Trophoblast cell (in vitro differentiated cells and primary cell): Measurements from ENCODE around the gene DVL1.

Source experiments
- DNase-seq, 2 donors: peaks; one replicate each; pipeline ENCODE4 v3.0.0-alpha.2; 2016
- H2AFZ ChIP-seq: 2 replicates; pipeline ENCODE4 v1.6.1; 2013; ENCODE audit warnings: low read length, moderate library complexity, mild to moderate bottlenecking; ENCODE audit not compliant: insufficient read depth, poor library complexity
- H2AK5ac ChIP-seq: 2 replicates; pipeline ENCODE4 v1.6.1; 2013; ENCODE audit warnings: mild to moderate bottlenecking, low read length
- H2BK120ac ChIP-seq: 2 replicates; pipeline ENCODE4 v1.6.1; 2013; ENCODE audit warnings: low read length, mild to moderate bottlenecking, moderate library complexity; ENCODE audit not compliant: insufficient read depth, poor library complexity
- H2BK12ac ChIP-seq: 2 replicates; pipeline ENCODE4 v1.6.1; 2013; ENCODE audit warnings: mild to moderate bottlenecking, low read length, moderate library complexity
- H2BK5ac ChIP-seq: 2 replicates; pipeline ENCODE4 v1.6.1; 2013; ENCODE audit warnings: low read length, low read depth, moderate library complexity, mild to moderate bottlenecking; ENCODE audit not compliant: poor library complexity
- H3K14ac ChIP-seq: 2 replicates; pipeline ENCODE4 v1.6.1; 2013; ENCODE audit warnings: mild to moderate bottlenecking, low read length
- H3K18ac ChIP-seq: 2 replicates; pipeline ENCODE4 v1.6.1; 2013; ENCODE audit warnings: mild to moderate bottlenecking, low read length
- H3K23ac ChIP-seq: 2 replicates; pipeline ENCODE4 v1.6.1; 2013; ENCODE audit warnings: low read length
- H3K27ac ChIP-seq: 2 replicates; pipeline ENCODE4 v1.5.1; 2013; ENCODE audit warnings: low read depth, mild to moderate bottlenecking, inconsistent platforms, low read length, moderate library complexity
- H3K27me3 ChIP-seq: 2 replicates; pipeline ENCODE4 v1.6.1; 2013; ENCODE audit warnings: inconsistent platforms, mild to moderate bottlenecking, low read length, moderate library complexity; ENCODE audit not compliant: insufficient read depth
- H3K36me3 ChIP-seq, 2 experiments: 1 replicate in 1 of 2; 2 replicates in 1 of 2; pipeline ENCODE4 v1.6.1; 2013; ENCODE audit warnings: low read length in 2 of 2, mild to moderate bottlenecking in 2 of 2, moderate library complexity in 1 of 2; ENCODE audit not compliant: insufficient read depth in 2 of 2, control insufficient read depth in 1 of 2
- H3K4ac ChIP-seq: 2 replicates; pipeline ENCODE4 v1.6.1; 2013; ENCODE audit warnings: low read depth, mild to moderate bottlenecking, low read length, moderate library complexity
- H3K4me1 ChIP-seq, 2 experiments: 1 replicate in 1 of 2; 2 replicates in 1 of 2; pipeline ENCODE4 v1.6.1; 2013; ENCODE audit warnings: low read length in 2 of 2, mild to moderate bottlenecking in 2 of 2, moderate library complexity in 1 of 2; ENCODE audit not compliant: insufficient read depth in 2 of 2, control insufficient read depth in 1 of 2
- H3K4me2 ChIP-seq: 2 replicates; pipeline ENCODE4 v1.6.1; 2013; ENCODE audit warnings: inconsistent platforms, mild to moderate bottlenecking, low read length, moderate library complexity
- H3K4me3 ChIP-seq: 2 replicates; pipeline ENCODE4 v1.5.1; 2013; ENCODE audit warnings: mild to moderate bottlenecking, low read depth, low read length, inconsistent platforms
- H3K79me1 ChIP-seq: one replicate; pipeline ENCODE4 v1.6.1; 2013; ENCODE audit warnings: low read length
- H3K79me2 ChIP-seq: 2 replicates; pipeline ENCODE4 v1.6.1; 2013; ENCODE audit warnings: low read length, mild to moderate bottlenecking; ENCODE audit not compliant: control insufficient read depth, insufficient read depth, poor library complexity
- H3K9ac ChIP-seq: 2 replicates; pipeline ENCODE4 v1.6.1; 2013; ENCODE audit warnings: mild to moderate bottlenecking, low read length
- H3K9me3 ChIP-seq: 2 replicates; pipeline ENCODE4 v1.6.1; 2013; ENCODE audit warnings: low read depth, mild to moderate bottlenecking, control low read depth, inconsistent platforms, low read length; ENCODE audit not compliant: insufficient read depth
- H4K12ac ChIP-seq: 2 replicates; pipeline ENCODE4 v1.6.1; 2013; ENCODE audit warnings: low read depth, mild to moderate bottlenecking, low read length, moderate library complexity
- H4K8ac ChIP-seq: 2 replicates; pipeline ENCODE4 v1.6.1; 2013; ENCODE audit warnings: low read depth, mild to moderate bottlenecking, low read length, moderate library complexity
- H4K91ac ChIP-seq: one replicate; pipeline ENCODE4 v1.6.1; 2013; ENCODE audit warnings: low read depth, mild to moderate bottlenecking, low read length, moderate library complexity
- WGBS: extraction: QIAGEN DNeasy Blood & Tissue Kit; methylation state at CpG from one replicate; pipeline ENCODE4 v1.1.7; 2013; ENCODE audit warnings: missing lambda C conversion rate; ENCODE audit not compliant: insufficient read length, insufficient coverage; ENCODE audit errors: extremely low coverage; 5-methylcytosine and 5-hydroxymethylcytosine counted together

Gene DVL1

DNA sequence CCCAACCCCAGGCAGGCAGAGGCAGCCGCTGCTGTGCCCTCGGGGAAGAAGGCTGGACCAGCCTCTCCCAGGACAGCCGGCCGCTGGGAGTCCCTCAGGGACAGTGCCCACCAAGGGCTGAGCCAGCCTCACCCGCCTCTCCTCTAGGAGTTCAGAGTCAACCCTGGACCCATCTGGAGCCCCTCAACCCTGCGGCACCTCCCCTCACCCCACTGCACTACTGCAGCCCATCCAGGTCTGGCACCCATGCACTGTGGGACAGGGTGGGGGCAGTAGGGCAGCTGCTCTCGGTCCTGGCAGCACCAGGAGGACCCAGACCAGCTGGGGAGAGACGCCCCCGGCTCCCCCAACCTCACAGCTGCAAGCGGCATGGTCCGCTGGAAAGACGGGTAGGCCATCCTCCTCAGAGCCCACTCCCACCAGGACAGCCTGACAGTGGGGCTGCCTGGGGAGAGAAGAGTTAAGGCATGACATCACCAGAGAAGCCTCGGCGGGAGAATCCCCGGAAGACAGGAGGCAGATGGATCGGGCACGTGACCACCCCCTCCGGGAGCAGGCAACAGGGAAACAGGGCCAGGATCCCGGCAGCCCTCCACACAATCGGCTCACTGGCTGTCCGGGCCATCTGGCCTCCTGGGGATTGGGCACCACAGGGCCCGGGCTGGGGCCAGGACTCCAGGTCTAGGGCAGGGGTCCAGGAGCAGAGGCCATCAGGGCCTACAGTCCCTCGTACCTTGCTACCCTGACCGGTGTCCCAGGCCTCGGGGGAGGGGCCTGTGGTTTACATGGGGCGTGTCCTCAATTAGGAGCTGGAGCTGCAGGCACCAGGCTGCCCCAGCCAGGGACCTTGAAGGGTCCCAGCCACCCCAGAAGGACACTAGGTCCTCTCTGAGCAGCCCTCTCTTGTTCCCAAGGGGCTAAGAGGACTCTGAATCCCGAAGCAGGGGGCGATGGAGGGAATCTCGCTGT lies 44.6 kb downstream of the DVL1 start:
- Histone ChIP-seq H3K27me3 (no peaks in the 10 kb centered on the region), H3K79me2 (peaks cover 25% of the 10 kb centered on the region), H4K12ac (peak overlapping the region; percentile 51), H3K4me3 (no peak overlapping the region), H3K4me1 (peaks cover 40 to 44% of the 10 kb centered on the region in 2 experiments), H3K14ac (peak overlapping the region; percentile 60), H3K9me3 (peaks cover under 1% of the 10 kb centered on the region), H3K23ac (no peak overlapping the region), H3K9ac (no peak overlapping the region), H3K79me1 (peaks cover 28% of the 10 kb centered on the region), H3K4me2 (peak overlapping the region; percentile 50), H2AK5ac (peak overlapping the region; percentile 77), H4K91ac (peak overlapping the region; percentile 84), H2BK120ac (peak overlapping the region; percentile 62), H3K18ac (peak overlapping the region; percentile 66), H4K8ac (peak overlapping the region; percentile 77), H3K4ac (peak overlapping the region; percentile 63), H3K27ac (peak overlapping the region; percentile 89), H2AFZ (peak overlapping the region; percentile 50), H3K36me3 (peaks cover 1 to 6% of the 10 kb centered on the region in 2 experiments), H2BK5ac (peak overlapping the region; percentile 73), H2BK12ac (peak overlapping the region; percentile 44)
- DNase-seq, result peak; percentile 55 to 64
- no CpG with 5 or more reads among the region's 29 CpGs for WGBS

DNA sequence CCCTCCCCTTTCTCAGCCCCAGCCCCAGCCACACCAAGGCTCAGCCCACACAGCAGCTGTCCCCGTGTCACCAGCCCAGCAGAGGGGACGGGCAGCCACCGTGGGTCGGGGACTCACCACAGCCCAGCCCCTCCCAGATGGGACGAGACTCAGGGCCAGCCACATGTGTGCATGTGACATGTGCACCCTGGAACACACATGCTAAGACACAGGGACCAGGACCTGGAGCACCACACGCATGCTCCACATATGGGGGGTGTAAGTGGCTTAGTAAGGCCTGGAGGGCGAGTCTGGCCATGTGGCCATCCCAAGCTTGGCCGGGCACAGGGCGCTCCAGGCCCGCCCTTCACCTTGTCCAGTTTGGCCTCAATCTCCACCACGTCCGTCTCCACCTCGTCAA lies 45.5 kb downstream of the DVL1 start:
- H2AK5ac ChIP-seq, result peak overlapping the region; percentile 45
- H3K27me3 ChIP-seq, result no peaks in the 10 kb centered on the region
- no peak overlapping the region for H4K12ac ChIP-seq
- WGBS, result no CpG with 5 or more reads among the region's 13 CpGs
- no peak overlapping the region for H3K14ac ChIP-seq
- no peak overlapping the region for H3K9ac ChIP-seq
- DNase-seq, result no peak
- H2BK5ac ChIP-seq, result no peak overlapping the region
- H2BK120ac ChIP-seq, result no peak overlapping the region
- H3K36me3 ChIP-seq, result peaks cover 0 to 3% of the 10 kb centered on the region in 2 experiments
- peaks cover 17% of the 10 kb centered on the region for H3K79me2 ChIP-seq
- H3K27ac ChIP-seq, result no peak overlapping the region
- H3K18ac ChIP-seq, result peak overlapping the region; percentile 39
- H4K91ac ChIP-seq, result peak overlapping the region; percentile 74
- H3K23ac ChIP-seq, result no peak overlapping the region
- H4K8ac ChIP-seq, result no peak overlapping the region
- H3K4me2 ChIP-seq, result no peak overlapping the region
- H3K9me3 ChIP-seq, result peaks cover 2% of the 10 kb centered on the region
- H3K4me3 ChIP-seq, result no peak overlapping the region
- peaks cover 22% of the 10 kb centered on the region for H3K79me1 ChIP-seq
- no peak overlapping the region for H2AFZ ChIP-seq
- H3K4me1 ChIP-seq, result peaks cover 35 to 39% of the 10 kb centered on the region in 2 experiments
- no peak overlapping the region for H2BK12ac ChIP-seq
- H3K4ac ChIP-seq, result no peak overlapping the region

DNA sequence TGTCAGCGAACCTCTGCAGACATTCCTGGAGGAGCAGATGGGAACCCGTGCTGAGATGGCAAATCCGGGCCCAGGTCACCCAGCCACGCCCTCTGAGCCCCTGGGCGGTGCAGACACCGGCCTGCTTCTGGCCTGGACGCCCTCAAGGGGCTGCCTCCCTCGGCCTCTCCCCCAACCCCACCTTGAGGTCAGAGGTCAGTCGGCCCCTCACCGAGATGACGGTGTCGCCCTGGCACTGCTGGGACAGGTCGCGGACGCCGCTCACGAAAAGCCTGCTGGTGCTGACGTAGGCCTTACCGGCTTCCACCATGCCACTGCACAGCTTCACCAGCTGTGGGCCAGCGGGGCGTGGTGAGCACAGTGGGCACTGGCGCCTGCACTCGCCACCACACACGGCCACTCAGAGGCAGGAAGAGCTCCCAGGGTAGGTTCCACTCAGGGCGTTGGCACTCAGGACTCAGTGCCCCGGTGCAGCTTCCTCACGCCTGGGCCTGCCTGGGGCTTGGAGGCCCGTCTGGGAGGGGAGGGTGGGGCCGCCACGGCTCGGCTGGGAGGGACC lies 46.2 kb downstream of the DVL1 start:
- H3K9me3 ChIP-seq, result peaks cover 2% of the 10 kb centered on the region
- no peak overlapping the region for H3K14ac ChIP-seq
- H3K79me2 ChIP-seq, result peaks cover 12% of the 10 kb centered on the region
- H3K4me3 ChIP-seq, result no peak overlapping the region
- peaks cover 17% of the 10 kb centered on the region for H3K79me1 ChIP-seq
- no peaks in the 10 kb centered on the region for H3K27me3 ChIP-seq
- H4K91ac ChIP-seq, result no peak overlapping the region
- peak overlapping the region; percentile 45 for H3K18ac ChIP-seq
- WGBS, result no CpG with 5 or more reads among the region's 31 CpGs
- no peak overlapping the region for H3K27ac ChIP-seq
- peaks cover 2 to 4% of the 10 kb centered on the region in 2 experiments for H3K36me3 ChIP-seq
- no peak overlapping the region for H2BK12ac ChIP-seq
- H2BK120ac ChIP-seq, result no peak overlapping the region
- no peak overlapping the region for H4K12ac ChIP-seq
- H3K23ac ChIP-seq, result no peak overlapping the region
- H2BK5ac ChIP-seq, result no peak overlapping the region
- H3K9ac ChIP-seq, result no peak overlapping the region
- H4K8ac ChIP-seq, result no peak overlapping the region
- H3K4me2 ChIP-seq, result no peak overlapping the region
- peak overlapping the region; percentile 16 for H2AK5ac ChIP-seq
- no peak for DNase-seq
- no peak overlapping the region for H2AFZ ChIP-seq
- peaks cover 35 to 39% of the 10 kb centered on the region in 2 experiments for H3K4me1 ChIP-seq
- no peak overlapping the region for H3K4ac ChIP-seq

DNA sequence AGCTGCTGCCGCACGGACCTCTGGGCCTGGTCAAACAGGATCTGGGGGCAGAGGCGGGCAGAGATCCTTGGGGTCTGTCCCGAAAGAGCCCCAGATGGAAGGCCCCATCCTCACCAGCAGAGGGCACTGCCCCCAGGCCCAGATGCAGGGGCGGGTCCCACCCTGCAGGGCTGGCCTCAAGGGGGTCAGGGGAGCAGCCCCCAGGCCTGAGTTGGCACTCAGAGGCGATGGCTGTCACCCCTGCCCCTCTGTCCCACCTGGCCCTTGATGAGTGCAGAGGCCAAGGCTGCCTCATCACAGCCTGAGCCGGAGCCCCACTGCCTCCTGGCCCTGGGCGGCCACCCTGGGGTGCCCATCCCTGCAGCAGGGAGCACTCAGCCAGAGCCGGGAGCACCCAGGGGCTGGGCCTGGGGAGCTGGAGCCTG lies 47.2 kb downstream of the DVL1 start:
- no peak overlapping the region for H4K91ac ChIP-seq
- no peak overlapping the region for H3K23ac ChIP-seq
- no peak overlapping the region for H3K18ac ChIP-seq
- H2AFZ ChIP-seq, result no peak overlapping the region
- H3K4me2 ChIP-seq, result no peak overlapping the region
- H4K8ac ChIP-seq, result no peak overlapping the region
- H3K4me1 ChIP-seq, result peaks cover 35 to 39% of the 10 kb centered on the region in 2 experiments
- H3K4ac ChIP-seq, result no peak overlapping the region
- DNase-seq, result no peak
- peaks cover 7 to 10% of the 10 kb centered on the region in 2 experiments for H3K36me3 ChIP-seq
- H3K79me2 ChIP-seq, result peaks cover 7% of the 10 kb centered on the region
- no peak overlapping the region for H3K4me3 ChIP-seq
- H3K9me3 ChIP-seq, result peaks cover 5% of the 10 kb centered on the region
- H3K27me3 ChIP-seq, result no peaks in the 10 kb centered on the region
- H2BK12ac ChIP-seq, result no peak overlapping the region
- no peak overlapping the region for H2BK5ac ChIP-seq
- no peak overlapping the region for H3K27ac ChIP-seq
- H4K12ac ChIP-seq, result no peak overlapping the region
- peaks cover 13% of the 10 kb centered on the region for H3K79me1 ChIP-seq
- no peak overlapping the region for H3K14ac ChIP-seq
- no peak overlapping the region for H3K9ac ChIP-seq
- H2AK5ac ChIP-seq, result no peak overlapping the region
- WGBS, result no CpG with 5 or more reads among the region's 9 CpGs
- no peak overlapping the region for H2BK120ac ChIP-seq
